H1 (cell line): ENCODE results near the gene P3H4. TPM values are rescaled to one million over a fixed set of nuclear protein-coding genes. Genes with fewer than 3 reads are reported as not detected.

ENCODE experiments used
- KDM4A ChIP-seq: IDR thresholded peaks from one replicate; pipeline ENCODE4 v1.7.1; 2012; ENCODE audit warnings: low read depth, mild to moderate bottlenecking, moderate library complexity, low read length, inconsistent platforms; ENCODE audit not compliant: severe bottlenecking
- PHF8 ChIP-seq: fragments of 200-600 bp; sonication (generic); conservative IDR thresholded peaks from 2 replicates; pipeline ENCODE4 v1.7.1; 2012; ENCODE audit warnings: low read depth, mild to moderate bottlenecking, inconsistent platforms, low read length, moderate library complexity
- RFX5 ChIP-seq: IDR thresholded peaks from 2 replicates; pipeline ENCODE4 v1.6.1; 2011; ENCODE audit warnings: low read depth, low read length, improper control_type of control experiment, borderline replicate concordance
- polyA plus RNA-seq, 7 experiments: library from polyadenylated mRNA; depleted of rRNA in 3 of 7; stranded (reverse) in 5 of 7; unstranded in 2 of 7; fragments of >200 nt in 5 of 7; fragments of 200-250 nt in 2 of 7; gene quantifications; 1 replicate in 5 of 7; 2 replicates in 1 of 7; 4 replicates in 1 of 7; pipeline versions ENCODE4 v1.2.1 to v1.2.3, GENCODE V29; 2011 to 2013; ENCODE audit warnings: missing spikeins in 2 of 7, mixed read lengths in 2 of 7
- total RNA-seq: library from RNA; stranded (reverse); fragmentation: NEBNext Ultra II Directional; extraction: Animal tissue kit (Norgen Biotek cat#: 25700); gene quantifications from 2 replicates; pipeline ENCODE4 v1.2.1, GENCODE V29; 2021

The P3H4 gene
- total and polyA plus RNA-seq, 2 of the 8 experiments (the other 6 are each of a cell fraction or from before 2014, with no cell fraction given): 23.4 to 26.7 TPM

DNA sequence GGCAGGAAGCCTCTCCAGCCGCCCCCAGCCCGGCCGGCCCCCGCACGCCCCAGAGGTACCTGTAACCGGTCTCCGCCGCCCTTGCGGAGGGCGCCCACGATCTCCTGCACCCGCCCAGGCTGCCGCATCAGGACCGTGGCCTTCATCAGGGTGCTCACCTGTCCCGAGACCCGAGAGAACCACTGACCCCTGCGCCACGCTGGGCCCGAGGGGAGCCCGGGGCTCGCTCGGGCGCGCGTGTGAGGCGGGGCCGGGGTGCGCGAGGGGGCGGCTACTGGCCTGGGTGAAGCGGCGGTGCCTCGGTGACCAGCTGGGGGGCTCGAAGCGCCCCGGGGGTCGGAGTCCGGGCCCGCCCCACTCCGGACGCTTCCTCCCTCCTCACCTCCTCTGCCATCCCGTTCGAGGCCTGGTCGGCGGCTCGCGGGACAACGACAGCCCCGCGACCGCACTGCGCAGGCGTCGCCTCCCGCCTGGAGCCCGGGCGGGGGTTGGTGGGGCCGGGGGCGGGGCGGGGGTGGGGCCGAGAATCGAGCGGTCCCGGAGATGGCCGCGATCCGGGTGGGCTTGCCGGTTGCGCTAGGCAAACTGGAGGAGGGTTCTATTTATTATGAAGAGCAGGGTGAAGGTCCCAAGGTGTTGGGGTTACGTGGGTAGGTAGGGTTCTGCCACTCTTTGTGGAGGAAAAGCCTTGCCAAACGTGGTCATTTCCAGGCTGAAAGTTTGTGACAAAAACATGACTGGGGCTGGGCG, 24.2 kb upstream of the P3H4 start, which contains the start of gene NT5C3B (continued):
- peak; percentile 68 for TF ChIP-seq PHF8
- TF ChIP-seq KDM4A: peak; percentile 93
- TF ChIP-seq RFX5: no peak
- TF ChIP-seq, all 59 proteins: peak for 9
